Activated B cell treated with CpG ODN at 0.5 μM for 24 hours (primary cell): ENCODE data around the gene SEC61G. TPM values are rescaled to one million over a fixed set of nuclear protein-coding genes. Genes with fewer than 3 reads are reported as not detected.

Source experiments
- ATAC-seq: fragments of 200-7000 bp; cut with Tn5 transposase; one replicate; pipeline ENCODE4 v1.10.0; 2021; ENCODE audit warnings: low read depth, mild to moderate bottlenecking, moderate library complexity
- CTCF ChIA-PET: fragments of 350-600 bp; sonication (Branson Sonifier 250); formaldehyde crosslinking; loops from one replicate; lab custom pipeline; 2021; ENCODE audit warnings: antibody characterized with exemption; lab: Charles Lee
- POLR2A ChIA-PET: fragments of 350-600 bp; sonication (Branson Sonifier 250); formaldehyde crosslinking; loops from one replicate; lab custom pipeline; 2021; ENCODE audit warnings: antibody characterized with exemption; lab: Charles Lee
- DNase-seq: peaks from one replicate; pipeline ENCODE4 v3.0.0; 2022
- H3K27ac Mint-ChIP-seq: one replicate; pipeline ENCODE4 v1.8.0; 2020; ENCODE audit warnings: mixed read lengths
- H3K27me3 Mint-ChIP-seq: one replicate; pipeline ENCODE4 v1.8.0; 2021; ENCODE audit warnings: mixed read lengths
- H3K36me3 Mint-ChIP-seq: one replicate; pipeline ENCODE4 v1.8.0; 2021; ENCODE audit warnings: low read depth, mixed read lengths
- H3K4me1 Mint-ChIP-seq: one replicate; pipeline ENCODE4 v1.8.0; 2021; ENCODE audit warnings: mixed read lengths
- H3K4me3 Mint-ChIP-seq: one replicate; pipeline ENCODE4 v1.8.0; 2020; ENCODE audit warnings: mild to moderate bottlenecking, mixed read lengths
- H3K9me3 Mint-ChIP-seq: one replicate; pipeline ENCODE4 v1.8.0; 2020; ENCODE audit warnings: mixed read lengths
- intact Hi-C: fragments of 100-400 bp; cut with micrococcal nuclease; formaldehyde crosslinking; loops from one replicate; pipeline ENCODE4 v1.15.1; 2024
- total RNA-seq: library from RNA; stranded (reverse); gene quantifications from 2 replicates; pipeline ENCODE4 v1.2.3, GENCODE V29; 2022
- TF ChIP-seq, protein P1 (sequence below): fragments of 200-600 bp; IDR thresholded peaks from one replicate; pipeline ENCODE4 v1.8.0; 2022; ENCODE audit warnings: antibody characterized with exemption, mild to moderate bottlenecking

SEC61G gene
- total RNA-seq, 1 donor from 2014 or later: 57.3 TPM

DNA sequence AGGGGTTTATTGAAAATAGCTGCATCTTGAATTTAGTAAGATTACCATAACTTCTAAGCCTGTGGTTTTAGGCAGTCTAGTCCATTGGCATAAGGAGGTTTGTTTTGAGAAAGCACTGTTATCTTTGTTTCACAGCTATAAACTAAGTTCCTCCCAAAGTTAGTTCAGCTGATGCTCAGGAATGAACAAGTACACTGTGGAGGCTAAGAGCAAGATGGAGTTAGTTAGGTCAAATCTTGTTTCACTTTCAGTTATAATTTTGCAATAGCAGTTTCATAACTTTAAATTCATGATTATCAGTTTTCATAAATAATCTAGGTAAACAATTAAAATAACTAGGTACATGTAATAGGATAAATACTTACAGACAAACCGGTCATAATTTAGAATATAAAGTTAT, 15.4 kb downstream of the SEC61G start:
- ChIA-PET POLR2A (no interaction called here), CTCF (no interaction called here)
- DNase-seq (no peak), ATAC-seq (no peak)
- H3K27ac Mint-ChIP-seq: no peak overlapping the region
- no peak overlapping the region for H3K4me3 Mint-ChIP-seq
- H3K36me3 Mint-ChIP-seq: peaks cover 14% of the 10 kb centered on the region
- no peaks in the 10 kb centered on the region for H3K9me3 Mint-ChIP-seq
- no peaks in the 10 kb centered on the region for H3K4me1 Mint-ChIP-seq
- intact Hi-C loops: no loop called here
- TF ChIP-seq, protein P1, sequence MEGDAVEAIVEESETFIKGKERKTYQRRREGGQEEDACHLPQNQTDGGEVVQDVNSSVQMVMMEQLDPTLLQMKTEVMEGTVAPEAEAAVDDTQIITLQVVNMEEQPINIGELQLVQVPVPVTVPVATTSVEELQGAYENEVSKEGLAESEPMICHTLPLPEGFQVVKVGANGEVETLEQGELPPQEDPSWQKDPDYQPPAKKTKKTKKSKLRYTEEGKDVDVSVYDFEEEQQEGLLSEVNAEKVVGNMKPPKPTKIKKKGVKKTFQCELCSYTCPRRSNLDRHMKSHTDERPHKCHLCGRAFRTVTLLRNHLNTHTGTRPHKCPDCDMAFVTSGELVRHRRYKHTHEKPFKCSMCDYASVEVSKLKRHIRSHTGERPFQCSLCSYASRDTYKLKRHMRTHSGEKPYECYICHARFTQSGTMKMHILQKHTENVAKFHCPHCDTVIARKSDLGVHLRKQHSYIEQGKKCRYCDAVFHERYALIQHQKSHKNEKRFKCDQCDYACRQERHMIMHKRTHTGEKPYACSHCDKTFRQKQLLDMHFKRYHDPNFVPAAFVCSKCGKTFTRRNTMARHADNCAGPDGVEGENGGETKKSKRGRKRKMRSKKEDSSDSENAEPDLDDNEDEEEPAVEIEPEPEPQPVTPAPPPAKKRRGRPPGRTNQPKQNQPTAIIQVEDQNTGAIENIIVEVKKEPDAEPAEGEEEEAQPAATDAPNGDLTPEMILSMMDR: no peak
- H3K27me3 Mint-ChIP-seq: no peaks in the 10 kb centered on the region

DNA sequence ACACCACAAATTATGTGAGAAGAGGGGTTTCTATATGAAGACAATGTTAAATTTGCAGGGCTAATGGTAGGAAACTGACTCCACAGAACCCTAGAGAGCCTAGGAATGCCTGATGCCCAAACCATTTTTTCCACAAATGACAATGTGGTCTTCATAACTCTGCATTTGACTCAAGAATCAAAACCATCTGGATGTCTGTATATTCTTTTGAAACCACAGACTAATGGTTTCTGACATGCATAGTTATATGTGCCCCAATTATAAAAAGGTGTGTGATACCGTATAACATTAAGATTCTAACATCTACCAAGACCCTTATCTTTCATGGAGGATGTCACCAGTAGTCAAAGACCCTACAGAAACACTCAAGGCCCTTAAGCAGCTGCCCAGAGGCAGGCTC, 20.3 kb downstream of the SEC61G start:
- H3K9me3 Mint-ChIP-seq: no peaks in the 10 kb centered on the region
- intact Hi-C loops: no loop called here
- H3K4me3 Mint-ChIP-seq: no peak overlapping the region
- H3K27me3 Mint-ChIP-seq: peaks cover 3% of the 10 kb centered on the region
- ChIA-PET CTCF (no interaction called here), POLR2A (no interaction called here)
- TF ChIP-seq, protein P1: no peak
- ATAC-seq: no peak
- H3K36me3 Mint-ChIP-seq: no peaks in the 10 kb centered on the region
- no peaks in the 10 kb centered on the region for H3K4me1 Mint-ChIP-seq
- no peak overlapping the region for H3K27ac Mint-ChIP-seq
- no peak for DNase-seq

- Mint-ChIP-seq H3K27ac (no peak overlapping the region), H3K4me3 (no peak overlapping the region), H3K9me3 (no peaks in the 10 kb centered on the region), H3K36me3 (no peaks in the 10 kb centered on the region), H3K27me3 (peaks cover 5% of the 10 kb centered on the region), H3K4me1 (no peaks in the 10 kb centered on the region)
- DNase-seq: no peak
- ChIA-PET POLR2A (no interaction called here), CTCF (no interaction called here)
- TF ChIP-seq, protein P1: no peak
- no peak for ATAC-seq
- intact Hi-C loops: no loop called here
These were observed 29.9 kb downstream of the SEC61G start for GRCh38 chr7:54729107-54729506.

DNA sequence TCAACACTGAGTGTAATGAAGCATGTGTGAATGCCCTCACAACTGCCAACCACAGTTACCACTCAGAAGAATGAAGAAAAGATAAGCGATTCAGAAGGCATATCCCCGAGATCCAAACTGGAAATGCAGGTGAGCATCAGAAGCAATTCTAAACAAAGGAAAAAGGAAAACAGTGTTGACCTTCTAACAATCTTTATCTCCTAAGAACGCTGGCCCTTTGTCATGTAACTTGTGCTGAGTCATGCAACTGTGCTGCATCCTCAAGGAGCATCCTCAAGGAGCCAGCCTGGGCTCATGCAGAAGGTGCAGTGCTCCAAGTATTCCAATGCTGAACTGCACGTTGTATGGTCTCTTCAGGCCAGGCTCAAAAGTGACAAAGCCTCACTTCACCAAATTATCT, 30.6 kb downstream of the SEC61G start:
- Mint-ChIP-seq H3K4me3 (no peak overlapping the region), H3K9me3 (no peaks in the 10 kb centered on the region), H3K27ac (no peak overlapping the region), H3K4me1 (no peaks in the 10 kb centered on the region), H3K36me3 (no peaks in the 10 kb centered on the region), H3K27me3 (peaks cover 5% of the 10 kb centered on the region)
- TF ChIP-seq, protein P1: no peak
- ChIA-PET POLR2A (no interaction called here), CTCF (no interaction called here)
- DNase-seq (no peak), ATAC-seq (no peak)
- intact Hi-C loops: no loop called here

- DNase-seq (no peak), ATAC-seq (no peak)
- no peaks in the 10 kb centered on the region for H3K4me1 Mint-ChIP-seq
- intact Hi-C loops: no loop called here
- no peaks in the 10 kb centered on the region for H3K9me3 Mint-ChIP-seq
- H3K4me3 Mint-ChIP-seq: no peak overlapping the region
- ChIA-PET POLR2A (no interaction called here), CTCF (no interaction called here)
- H3K36me3 Mint-ChIP-seq: no peaks in the 10 kb centered on the region
- peaks cover 4% of the 10 kb centered on the region for H3K27me3 Mint-ChIP-seq
- no peak overlapping the region for H3K27ac Mint-ChIP-seq
- TF ChIP-seq, protein P1: no peak
These were observed 33.8 kb downstream of the SEC61G start for GRCh38 chr7:54725255-54725654.
